HL-60 (cell line): ENCODE results near the gene MEF2B.

Source experiments
- CTCF ChIP-seq: IDR thresholded peaks from one replicate; pipeline ENCODE4 v1.5.1; 2011; ENCODE audit warnings: low read length, control low read depth, inconsistent platforms; ENCODE audit not compliant: insufficient read depth
- POLR2AphosphoS5 ChIP-seq: IDR thresholded peaks from 2 replicates; pipeline ENCODE4 v1.6.1; 2012; ENCODE audit warnings: low read depth
- REST ChIP-seq: IDR thresholded peaks from 2 replicates; pipeline ENCODE4 v1.6.1; 2012; ENCODE audit warnings: low read depth; ENCODE audit not compliant: insufficient replicate concordance

- TF ChIP-seq CTCF (no peak), POLR2AphosphoS5 (peak; percentile 65; the same call in 1 of the 2 replicates), REST (peak; percentile 20)
These were observed 22.2 kb upstream of the MEF2B start, which contains the start of the genes BORCS8 and RFXANK for GRCh38 chr19:19192078-19192882.
